ENCODE data around the gene INSR. TPM values are rescaled to one million over a fixed set of nuclear protein-coding genes. Genes with fewer than 3 reads are reported as not detected.

INSR gene
- total and polyA plus RNA-seq, 2 donors (not counting 3 experiments of a cell fraction or from before 2014, with no cell fraction given): 4.9 to 19.5 TPM

GRCh38 chr19:7307590-7308218 lies 13.5 kb upstream of the INSR start:
- no peak for DNase-seq (ENCODE audit: low read depth, low spot score)

More at GRCh38 chr19:7307590-7308218, 13.5 kb upstream of the INSR start:
- ChIA-PET POLR2A (no interaction called here), CTCF (interaction anchor here (0.7 kb wide), 1 partner anchor 159 kb away, joined by 3 read pairs; no protein-coding TSS in a partner anchor)
- no peaks in the 10 kb centered on the region for H3K4me1 ChIP-seq (ENCODE audit: control insufficient read depth, extremely low read depth, insufficient read depth, low read length)
- no peak overlapping the region for H3K9ac ChIP-seq (replicated peaks; ENCODE audit: extremely low read depth, insufficient read depth, low read length)
- no peak overlapping the region for H3K4me3 ChIP-seq (replicated peaks in 1 of 3; ENCODE audit: insufficient read depth in 1 of 3, low read depth in 1 of 3, low read length in 3 of 3)
- TF ChIP-seq POLR2AphosphoS5 (IDR thresholded peaks at IDR 0.05; ENCODE audit: insufficient read depth, low read depth, low read length): no peak
- no peak for TF ChIP-seq MAX (IDR thresholded peaks at IDR 0.05; ENCODE audit: insufficient read depth, insufficient read length)
- no peak for TF ChIP-seq JUN (IDR thresholded peaks at IDR 0.05; ENCODE audit: borderline replicate concordance, insufficient read depth, insufficient read length, low read depth)
- TF ChIP-seq FOS (IDR thresholded peaks at IDR 0.05; ENCODE audit: borderline replicate concordance, insufficient read depth, low read length): no peak
- no peak for TF ChIP-seq CTCF (IDR thresholded peaks at IDR 0.05; ENCODE audit: extremely low read depth in 1 of 2, insufficient read depth in 1 of 2, low read depth in 1 of 2, low read length in 2 of 2)
- TF ChIP-seq MYC (IDR thresholded peaks at IDR 0.05; ENCODE audit: low read depth, low read length): no peak
- no peak for TF ChIP-seq GATA2 (IDR thresholded peaks at IDR 0.05; ENCODE audit: insufficient read depth, insufficient read length, low read depth, low read length)
- no peak for TF ChIP-seq EZH2 (IDR thresholded peaks at IDR 0.05; ENCODE audit: borderline replicate concordance, low read depth, low read length, severe bottlenecking)
- TF ChIP-seq POLR2A (IDR thresholded peaks at IDR 0.05; ENCODE audit: low read depth, low read length): no peak
- no peaks in the 10 kb centered on the region for H3K36me3 ChIP-seq (ENCODE audit: control insufficient read depth in 2 of 2, extremely low read depth in 1 of 2, insufficient read depth in 2 of 2, low read length in 2 of 2)
- no peak for FAIRE-seq
- dilution Hi-C loops (cut with MboI; ENCODE audit: extremely low pct_ligation_motif_present, low sequenced_read_pairs) (no loop called here), intact Hi-C loops (cut with micrococcal nuclease) (no loop called here)
- no peaks in the 10 kb centered on the region for H3K9me3 ChIP-seq (replicated peaks; ENCODE audit: control insufficient read depth, insufficient read depth, low read length)
- H2AFZ ChIP-seq (ENCODE audit: low read depth, low read length): no peak overlapping the region
- no TSS peak for BruUV-seq (replicated peaks)
- no peaks in the 10 kb centered on the region for H3K27me3 ChIP-seq (ENCODE audit: control insufficient read depth in 2 of 2, insufficient read depth in 2 of 2, low read length in 2 of 2)
- no peaks in the 10 kb centered on the region for H3K79me2 ChIP-seq (ENCODE audit: control insufficient read depth, insufficient read depth, low read length)
- no peak overlapping the region for H3K27ac ChIP-seq (ENCODE audit: insufficient read depth, low read depth, low read length)
- no peaks in the 10 kb centered on the region for H4K20me1 ChIP-seq (replicated peaks; ENCODE audit: control insufficient read depth, extremely low read depth, insufficient read depth, low read length)
- no peaks in the 10 kb centered on the region for H3K9me1 ChIP-seq (replicated peaks; ENCODE audit: control insufficient read depth, extremely low read depth, insufficient read depth, low read length)
- H3K4me2 ChIP-seq (ENCODE audit: insufficient read depth, low read length): no peak overlapping the region

Measured in endothelial cell of umbilical vein (primary cell).